ENCODE data around the gene ZNF141. TPM values are rescaled to one million over a fixed set of nuclear protein-coding genes. Genes with fewer than 3 reads are reported as not detected.
"Not testable (repeated sequence)": the region's sequence is repeated elsewhere in the genome, so short reads cannot be mapped to it uniquely, and the experiment has no call there.

ZNF141 gene

GRCh38 chr4:404006-404405 is 66.4 kb downstream of the ZNF141 start:
- no peaks in the 10 kb centered on the region for H3K27me3 ChIP-seq (ENCODE audit: control insufficient read depth, insufficient read depth, low read length)
- H3K4me3 ChIP-seq (ENCODE audit: low read length): no peak overlapping the region
- no peaks in the 10 kb centered on the region for H3K36me3 ChIP-seq (ENCODE audit: insufficient read depth, low read length)
- no peak overlapping the region for H3K9ac ChIP-seq (ENCODE audit: low read depth, low read length)
- peaks cover 9% of the 10 kb centered on the region for H3K9me3 ChIP-seq (replicated peaks; ENCODE audit: low read length)
- no peak overlapping the region for H3K4me2 ChIP-seq (ENCODE audit: low read length)
- no peaks in the 10 kb centered on the region for H3K4me1 ChIP-seq (ENCODE audit: control insufficient read depth, insufficient read depth, low read length)

- not testable (repeated sequence) for H3K4me3 ChIP-seq (ENCODE audit: low read length); H3K27me3 ChIP-seq (ENCODE audit: control insufficient read depth, insufficient read depth, low read length); H3K4me2 ChIP-seq (ENCODE audit: low read length); H3K4me1 ChIP-seq (ENCODE audit: control insufficient read depth, insufficient read depth, low read length); H3K9ac ChIP-seq (ENCODE audit: low read depth, low read length); H3K36me3 ChIP-seq (ENCODE audit: insufficient read depth, low read length)
- H3K9me3 ChIP-seq (replicated peaks; ENCODE audit: low read length): peaks cover 11% of the 10 kb centered on the region
These were observed 70.7 kb downstream of the ZNF141 start for GRCh38 chr4:408321-408720.

GRCh38 chr4:422587-422986 is 85.0 kb downstream of the ZNF141 start:
- Histone ChIP-seq H3K4me2 (ENCODE audit: low read length) (no peak overlapping the region), H3K9me3 (replicated peaks; ENCODE audit: low read length) (peaks cover 46% of the 10 kb centered on the region), H3K27me3 (ENCODE audit: control insufficient read depth, insufficient read depth, low read length) (no peaks in the 10 kb centered on the region), H3K4me1 (ENCODE audit: control insufficient read depth, insufficient read depth, low read length) (no peaks in the 10 kb centered on the region), H3K36me3 (ENCODE audit: insufficient read depth, low read length) (peaks cover 15% of the 10 kb centered on the region), H3K9ac (ENCODE audit: low read depth, low read length) (no peak overlapping the region), H3K4me3 (ENCODE audit: low read length) (no peak overlapping the region)

Small RNA genes lying within 50 kb of the gene (small RNA-seq; reads per million reads assigned to genes)
- gene AC079140.2 (not detected), gene MIR571 (not detected), gene ZNF519P4 (not detected)

Data from skeletal muscle satellite cell (primary cell).